AML-193 (cell line): ENCODE data around the gene WNT5B.
"Not testable (repeated sequence)": the region's sequence is repeated elsewhere in the genome, so short reads cannot be mapped to it uniquely, and the experiment has no call there.

Source experiments
- DNase-seq, 2 experiments: peaks; one replicate each; lab custom pipeline; 2025; lab: John Stamatoyannopoulos, UW

Gene WNT5B

GRCh38 chr12:1691123-1692007, 62.3 kb downstream of the WNT5B start:
- DNase-seq: no peak

GRCh38 chr12:1692226-1692625, 63.2 kb downstream of the WNT5B start:
- peak in 1 of 2 experiments; percentile 26 for DNase-seq

- DNase-seq: peak; percentile 73
Measured at GRCh38 chr12:1692895-1693610, 64.0 kb downstream of the WNT5B start.

- DNase-seq: not testable (repeated sequence)
Measured at GRCh38 chr12:1695097-1695496, 66.1 kb downstream of the WNT5B start.

GRCh38 chr12:1695886-1696670, 67.0 kb downstream of the WNT5B start:
- no peak for DNase-seq

GRCh38 chr12:1696800-1697199, 67.8 kb downstream of the WNT5B start:
- DNase-seq: no peak
